ENCODE results near the gene BCAS3. TPM values are rescaled to one million over a fixed set of nuclear protein-coding genes. Genes with fewer than 3 reads are reported as not detected.

BCAS3 gene
- total RNA-seq, 4 donors from 2014 or later = 18.2 to 60.6 (median 23.4) TPM

GRCh38 chr17:60832151-60832585, 154.5 kb downstream of the BCAS3 start:
- ATAC-seq (no peak), DNase-seq (no peak)
- intact Hi-C loops (cut with DNase I; ENCODE audit: low total_unique reads) = no loop called here
- in situ Hi-C loops (cut with MboI; ENCODE audit: low sequenced_read_pairs in 4 of 4) = no loop called here
- Histone ChIP-seq H3K27me3 (no peaks in the 10 kb centered on the region), H3K36me3 (no peaks in the 10 kb centered on the region), H3K4me1 (peaks cover 0 to 6% of the 10 kb centered on the region in 2 donors), H3K4me3 (no peak overlapping the region), H3K27ac (no peak overlapping the region), H3K9me3 (no peaks in the 10 kb centered on the region)
- TF ChIP-seq POLR2A (IDR thresholded peaks at IDR 0.05) = no peak
- TF ChIP-seq, protein P1, sequence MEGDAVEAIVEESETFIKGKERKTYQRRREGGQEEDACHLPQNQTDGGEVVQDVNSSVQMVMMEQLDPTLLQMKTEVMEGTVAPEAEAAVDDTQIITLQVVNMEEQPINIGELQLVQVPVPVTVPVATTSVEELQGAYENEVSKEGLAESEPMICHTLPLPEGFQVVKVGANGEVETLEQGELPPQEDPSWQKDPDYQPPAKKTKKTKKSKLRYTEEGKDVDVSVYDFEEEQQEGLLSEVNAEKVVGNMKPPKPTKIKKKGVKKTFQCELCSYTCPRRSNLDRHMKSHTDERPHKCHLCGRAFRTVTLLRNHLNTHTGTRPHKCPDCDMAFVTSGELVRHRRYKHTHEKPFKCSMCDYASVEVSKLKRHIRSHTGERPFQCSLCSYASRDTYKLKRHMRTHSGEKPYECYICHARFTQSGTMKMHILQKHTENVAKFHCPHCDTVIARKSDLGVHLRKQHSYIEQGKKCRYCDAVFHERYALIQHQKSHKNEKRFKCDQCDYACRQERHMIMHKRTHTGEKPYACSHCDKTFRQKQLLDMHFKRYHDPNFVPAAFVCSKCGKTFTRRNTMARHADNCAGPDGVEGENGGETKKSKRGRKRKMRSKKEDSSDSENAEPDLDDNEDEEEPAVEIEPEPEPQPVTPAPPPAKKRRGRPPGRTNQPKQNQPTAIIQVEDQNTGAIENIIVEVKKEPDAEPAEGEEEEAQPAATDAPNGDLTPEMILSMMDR (IDR thresholded peaks at IDR 0.05 in 4 of 5, conservative IDR thresholded peaks at IDR 0.05 in 1 of 5) = no peak

GRCh38 chr17:60832631-60833030, 155.0 kb downstream of the BCAS3 start:
- TF ChIP-seq POLR2A (IDR thresholded peaks at IDR 0.05) = no peak
- TF ChIP-seq, protein P1 (IDR thresholded peaks at IDR 0.05 in 4 of 5, conservative IDR thresholded peaks at IDR 0.05 in 1 of 5) = no peak
- in situ Hi-C loops (cut with MboI; ENCODE audit: low sequenced_read_pairs in 4 of 4) (no loop called here), intact Hi-C loops (cut with DNase I; ENCODE audit: low total_unique reads) (no loop called here)
- no peaks in the 10 kb centered on the region for H3K27me3 ChIP-seq
- ATAC-seq (no peak), DNase-seq (no peak)
- H3K9me3 ChIP-seq = no peaks in the 10 kb centered on the region
- H3K4me3 ChIP-seq = no peak overlapping the region
- no peak overlapping the region for H3K27ac ChIP-seq
- peaks cover 0 to 5% of the 10 kb centered on the region in 2 donors for H3K4me1 ChIP-seq
- no peaks in the 10 kb centered on the region for H3K36me3 ChIP-seq

- H3K9me3 ChIP-seq = no peaks in the 10 kb centered on the region
- in situ Hi-C loops (cut with MboI; ENCODE audit: low sequenced_read_pairs in 4 of 4) = no loop called here
- ATAC-seq = no peak
- H3K4me1 ChIP-seq = no peaks in the 10 kb centered on the region
- H3K36me3 ChIP-seq = no peaks in the 10 kb centered on the region
- no peaks in the 10 kb centered on the region for H3K27me3 ChIP-seq
- intact Hi-C loops (cut with DNase I; ENCODE audit: low total_unique reads) = no loop called here
- no peak for DNase-seq
- no peak overlapping the region for H3K27ac ChIP-seq
- H3K4me3 ChIP-seq = no peak overlapping the region
- TF ChIP-seq POLR2A (IDR thresholded peaks at IDR 0.05) = no peak
- TF ChIP-seq, protein P1 (IDR thresholded peaks at IDR 0.05 in 4 of 5, conservative IDR thresholded peaks at IDR 0.05 in 1 of 5) = no peak
Measured at GRCh38 chr17:60840456-60840855, 162.8 kb downstream of the BCAS3 start.

DNA sequence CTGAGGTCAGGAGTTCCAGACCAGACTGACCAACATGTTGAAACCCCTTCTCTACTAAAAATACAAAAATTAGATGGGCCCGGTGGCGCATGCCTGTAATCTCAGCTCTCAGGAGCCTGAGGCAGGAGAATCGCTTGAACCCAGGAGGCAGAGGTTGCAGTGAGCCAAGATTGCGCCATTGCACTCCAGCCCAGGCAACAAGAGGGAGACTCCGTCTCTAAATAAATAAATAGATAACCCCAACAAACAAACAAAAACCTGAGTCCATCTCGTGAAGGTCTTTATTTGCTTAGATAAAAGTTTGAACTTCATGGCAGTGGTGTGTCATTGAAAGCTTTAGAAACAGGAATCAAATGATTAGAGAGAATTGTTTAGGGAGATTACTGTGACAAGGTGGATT, 167.4 kb downstream of the BCAS3 start:
- no peak for DNase-seq
- Histone ChIP-seq H3K4me1 (no peaks in the 10 kb centered on the region), H3K4me3 (no peak overlapping the region), H3K9me3 (no peaks in the 10 kb centered on the region), H3K36me3 (no peaks in the 10 kb centered on the region), H3K27ac (no peak overlapping the region), H3K27me3 (no peaks in the 10 kb centered on the region)
- no peak for TF ChIP-seq POLR2A (IDR thresholded peaks at IDR 0.05)
- no peak for ATAC-seq
- intact Hi-C loops (cut with DNase I; ENCODE audit: low total_unique reads) = no loop called here
- in situ Hi-C loops (cut with MboI; ENCODE audit: low sequenced_read_pairs in 4 of 4) = no loop called here

DNA sequence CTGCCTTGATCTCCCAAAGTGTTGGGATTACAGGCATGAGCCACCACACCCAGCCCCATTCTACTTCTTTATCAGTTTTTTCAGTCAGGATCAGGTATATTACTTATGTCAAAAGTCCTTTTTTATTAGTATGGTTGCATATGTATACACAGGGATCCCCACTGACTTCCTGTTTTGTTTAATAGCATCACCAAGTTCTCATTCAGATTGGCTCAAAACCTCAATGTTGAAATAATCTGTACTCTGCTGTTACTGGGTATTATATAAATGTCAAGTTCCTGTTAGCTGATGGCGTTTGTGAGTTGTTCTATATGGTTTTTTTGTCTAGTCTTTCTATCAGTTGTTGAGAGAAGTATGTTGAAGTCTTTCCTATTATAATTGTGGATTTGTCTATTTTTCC, 168.5 kb downstream of the BCAS3 start:
- Histone ChIP-seq H3K27ac (no peak overlapping the region), H3K4me3 (no peak overlapping the region), H3K4me1 (no peaks in the 10 kb centered on the region), H3K36me3 (no peaks in the 10 kb centered on the region), H3K27me3 (no peaks in the 10 kb centered on the region), H3K9me3 (no peaks in the 10 kb centered on the region)
- intact Hi-C loops (cut with DNase I; ENCODE audit: low total_unique reads) (no loop called here), in situ Hi-C loops (cut with MboI; ENCODE audit: low sequenced_read_pairs in 4 of 4) (no loop called here)
- no peak for ATAC-seq
- no peak for DNase-seq
- TF ChIP-seq, protein P1 (IDR thresholded peaks at IDR 0.05 in 4 of 5, conservative IDR thresholded peaks at IDR 0.05 in 1 of 5) = no peak
